ENCODE data around the gene NR3C2.

NR3C2 gene

DNA sequence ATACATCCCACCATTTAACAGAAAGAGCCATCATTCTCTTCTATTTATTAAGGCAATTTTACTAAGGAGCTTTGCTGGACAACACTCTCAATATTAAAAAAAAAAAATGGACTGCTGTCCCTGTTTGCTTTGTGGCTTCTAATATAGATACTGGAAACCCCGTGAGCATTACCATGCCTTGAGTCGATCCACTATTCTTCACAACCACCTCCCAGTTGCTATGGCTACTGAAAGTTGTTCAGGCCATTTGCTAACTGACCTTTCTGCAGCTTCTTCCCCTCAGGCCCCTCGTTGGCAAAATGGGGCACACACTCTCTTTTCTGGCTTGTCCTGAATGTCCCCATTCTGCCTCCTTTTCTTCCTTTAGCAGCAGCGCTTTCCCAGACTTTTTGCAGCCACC is 340.4 kb downstream of the NR3C2 start:
- H3K27ac ChIP-seq: no peak overlapping the region
- H3K36me3 ChIP-seq (replicated peaks): no peaks in the 10 kb centered on the region
- no peak overlapping the region for H3K4me3 ChIP-seq (ENCODE audit: low read depth, low read length)
- TF ChIP-seq, protein P1, sequence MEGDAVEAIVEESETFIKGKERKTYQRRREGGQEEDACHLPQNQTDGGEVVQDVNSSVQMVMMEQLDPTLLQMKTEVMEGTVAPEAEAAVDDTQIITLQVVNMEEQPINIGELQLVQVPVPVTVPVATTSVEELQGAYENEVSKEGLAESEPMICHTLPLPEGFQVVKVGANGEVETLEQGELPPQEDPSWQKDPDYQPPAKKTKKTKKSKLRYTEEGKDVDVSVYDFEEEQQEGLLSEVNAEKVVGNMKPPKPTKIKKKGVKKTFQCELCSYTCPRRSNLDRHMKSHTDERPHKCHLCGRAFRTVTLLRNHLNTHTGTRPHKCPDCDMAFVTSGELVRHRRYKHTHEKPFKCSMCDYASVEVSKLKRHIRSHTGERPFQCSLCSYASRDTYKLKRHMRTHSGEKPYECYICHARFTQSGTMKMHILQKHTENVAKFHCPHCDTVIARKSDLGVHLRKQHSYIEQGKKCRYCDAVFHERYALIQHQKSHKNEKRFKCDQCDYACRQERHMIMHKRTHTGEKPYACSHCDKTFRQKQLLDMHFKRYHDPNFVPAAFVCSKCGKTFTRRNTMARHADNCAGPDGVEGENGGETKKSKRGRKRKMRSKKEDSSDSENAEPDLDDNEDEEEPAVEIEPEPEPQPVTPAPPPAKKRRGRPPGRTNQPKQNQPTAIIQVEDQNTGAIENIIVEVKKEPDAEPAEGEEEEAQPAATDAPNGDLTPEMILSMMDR (IDR thresholded peaks at IDR 0.05; ENCODE audit: low read depth, low read length, missing control alignments): no peak
- in situ Hi-C loops (cut with HindIII; ENCODE audit: low pct_ligation_motif_present, low sequenced_read_pairs): no loop called here
- no peaks in the 10 kb centered on the region for H3K27me3 ChIP-seq (replicated peaks)
- no peak for DNase-seq

DNA sequence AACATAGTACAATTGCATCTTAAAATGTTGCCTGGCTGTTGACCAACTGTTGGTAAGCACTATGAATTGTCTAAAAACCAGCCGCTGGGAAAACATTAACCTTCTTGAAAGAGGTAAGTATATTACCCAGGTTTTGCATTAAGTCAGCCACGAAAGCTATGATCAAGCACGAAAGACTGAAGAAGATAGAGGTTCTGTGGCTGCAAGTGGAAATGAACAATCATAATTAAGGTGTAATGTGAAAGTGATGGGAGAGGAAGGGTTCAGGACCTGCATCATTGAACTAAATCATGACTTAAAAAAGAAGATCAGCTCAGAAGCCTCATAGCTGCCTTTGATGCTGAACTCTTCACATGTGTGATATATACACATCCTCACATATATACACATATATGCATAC is 341.0 kb downstream of the NR3C2 start:
- Histone ChIP-seq H3K27me3 (replicated peaks) (no peaks in the 10 kb centered on the region), H3K27ac (no peak overlapping the region), H3K4me3 (ENCODE audit: low read depth, low read length) (no peak overlapping the region), H3K36me3 (replicated peaks) (no peaks in the 10 kb centered on the region)
- in situ Hi-C loops (cut with HindIII; ENCODE audit: low pct_ligation_motif_present, low sequenced_read_pairs): no loop called here
- TF ChIP-seq, protein P1 (IDR thresholded peaks at IDR 0.05; ENCODE audit: low read depth, low read length, missing control alignments): no peak
- DNase-seq: no peak

DNA sequence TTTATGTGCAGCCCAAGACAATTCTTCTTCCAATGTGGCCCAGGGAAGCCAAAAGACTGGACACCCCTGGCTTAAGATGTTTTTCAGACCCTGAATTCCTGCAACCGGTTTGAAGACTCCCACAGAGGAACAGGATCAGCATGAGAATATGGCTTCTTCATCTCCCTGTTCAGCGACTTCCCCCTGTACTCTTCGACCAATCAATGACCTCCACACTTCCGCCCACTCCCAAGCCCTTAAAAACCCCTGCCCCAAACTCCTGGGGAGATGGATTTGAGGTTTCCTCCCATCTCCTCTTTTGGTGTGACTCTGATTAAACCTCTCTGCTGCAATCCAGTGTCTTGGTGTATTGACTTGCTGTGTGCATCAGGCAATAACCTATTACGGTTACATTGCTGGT is 344.4 kb downstream of the NR3C2 start:
- H3K36me3 ChIP-seq (replicated peaks): no peaks in the 10 kb centered on the region
- in situ Hi-C loops (cut with HindIII; ENCODE audit: low pct_ligation_motif_present, low sequenced_read_pairs): no loop called here

DNA sequence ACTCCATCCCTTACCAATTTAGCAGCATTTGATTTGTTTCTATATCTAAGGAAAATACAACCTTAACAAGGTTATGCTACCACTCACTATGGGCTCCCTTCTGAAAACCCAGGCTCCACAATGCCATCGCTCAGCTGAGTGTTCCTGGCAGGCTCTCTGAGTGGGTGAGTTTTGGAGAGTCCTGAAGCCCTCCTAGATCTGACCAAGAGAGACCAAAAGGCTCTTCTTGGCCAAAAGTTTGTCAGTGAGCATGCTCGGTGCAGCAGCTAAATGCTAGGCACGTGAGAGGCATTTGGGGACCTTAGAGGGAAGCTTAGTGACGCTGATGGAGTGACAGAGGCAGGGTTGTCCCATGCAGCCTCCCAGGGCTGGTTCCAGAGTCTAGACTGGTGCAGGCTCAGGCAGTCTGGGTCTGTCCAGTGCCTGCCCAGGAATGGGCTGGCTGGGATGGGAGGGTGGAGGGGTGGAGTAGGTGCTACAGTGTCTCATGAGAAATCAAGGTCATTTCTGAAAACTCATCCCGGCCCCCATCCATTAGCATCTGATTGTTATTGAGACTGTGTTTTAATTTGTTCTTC is 346.8 kb downstream of the NR3C2 start:
- DNase-seq: no peak
- H3K27ac ChIP-seq: no peak overlapping the region

More for the DNA sequence above, 344.4 kb downstream of the NR3C2 start:
- TF ChIP-seq, protein P1 (IDR thresholded peaks at IDR 0.05; ENCODE audit: low read depth, low read length, missing control alignments): no peak
- Histone ChIP-seq H3K27ac (no peak overlapping the region), H3K4me3 (ENCODE audit: low read depth, low read length) (no peak overlapping the region), H3K27me3 (replicated peaks) (no peaks in the 10 kb centered on the region)
- no peak for DNase-seq

DNA sequence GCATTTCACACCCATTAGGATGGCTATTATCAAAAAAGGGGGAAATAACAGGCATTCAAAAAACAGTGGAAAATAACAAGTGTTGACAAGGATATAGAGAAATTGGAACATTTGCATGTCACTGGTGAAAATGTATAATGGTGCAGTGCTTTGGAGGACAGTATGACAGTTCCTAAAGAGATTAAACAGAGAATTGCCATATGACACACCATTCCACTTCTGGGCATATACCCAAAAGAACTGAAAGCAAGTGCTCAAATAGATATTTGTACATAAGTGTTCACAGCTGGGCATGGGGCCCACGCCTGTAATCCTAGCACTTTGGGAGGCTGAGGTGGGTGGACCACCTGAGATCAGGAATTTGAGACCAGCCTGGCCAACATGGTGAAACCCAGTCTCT is 348.1 kb downstream of the NR3C2 start:
- DNase-seq: no peak
- in situ Hi-C loops (cut with HindIII; ENCODE audit: low pct_ligation_motif_present, low sequenced_read_pairs): no loop called here
- Histone ChIP-seq H3K27me3 (replicated peaks) (no peaks in the 10 kb centered on the region), H3K4me3 (ENCODE audit: low read depth, low read length) (no peak overlapping the region), H3K36me3 (replicated peaks) (no peaks in the 10 kb centered on the region), H3K27ac (no peak overlapping the region)
- TF ChIP-seq, protein P1 (IDR thresholded peaks at IDR 0.05; ENCODE audit: low read depth, low read length, missing control alignments): no peak

More for the DNA sequence above, 346.8 kb downstream of the NR3C2 start:
- in situ Hi-C loops (cut with HindIII; ENCODE audit: low pct_ligation_motif_present, low sequenced_read_pairs): no loop called here
- Histone ChIP-seq H3K36me3 (replicated peaks) (no peaks in the 10 kb centered on the region), H3K4me3 (ENCODE audit: low read depth, low read length) (no peak overlapping the region), H3K27me3 (replicated peaks) (no peaks in the 10 kb centered on the region)
- TF ChIP-seq, protein P1 (IDR thresholded peaks at IDR 0.05; ENCODE audit: low read depth, low read length, missing control alignments): no peak

DNA sequence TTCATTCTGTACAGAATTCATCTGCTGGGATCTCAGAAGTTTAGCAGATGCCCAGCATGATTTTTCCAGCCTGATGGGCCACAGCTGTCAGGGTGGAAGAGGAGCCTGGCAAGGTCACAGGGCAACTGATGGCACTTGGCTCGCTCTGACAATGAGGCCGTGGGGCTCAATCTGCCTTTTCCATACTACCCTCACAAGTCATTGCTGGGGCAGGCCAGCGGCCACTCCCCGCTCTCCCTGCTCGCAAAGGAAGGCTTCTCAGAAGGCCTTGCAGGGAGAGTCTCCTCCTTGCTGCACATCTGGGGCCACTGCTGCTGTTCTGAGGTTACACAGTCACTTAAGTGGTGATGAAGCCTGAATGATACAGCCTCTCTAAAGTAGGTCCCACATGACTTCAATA is 349.1 kb downstream of the NR3C2 start:
- Histone ChIP-seq H3K36me3 (replicated peaks) (no peaks in the 10 kb centered on the region), H3K27me3 (replicated peaks) (no peaks in the 10 kb centered on the region), H3K27ac (no peak overlapping the region), H3K4me3 (ENCODE audit: low read depth, low read length) (no peak overlapping the region)
- in situ Hi-C loops (cut with HindIII; ENCODE audit: low pct_ligation_motif_present, low sequenced_read_pairs): no loop called here
- no peak for DNase-seq
- TF ChIP-seq, protein P1 (IDR thresholded peaks at IDR 0.05; ENCODE audit: low read depth, low read length, missing control alignments): no peak

Data from brain microvascular endothelial cell (primary cell).